Ishikawa (cell line): ENCODE measurements around the gene ALKBH3.

Experiments used
- CREB1 ChIP-seq: IDR thresholded peaks from 2 replicates; pipeline ENCODE4 v1.6.1; 2012; ENCODE audit warnings: low read depth
- EP300 ChIP-seq: IDR thresholded peaks from 2 replicates; pipeline ENCODE4 v1.6.1; 2012; ENCODE audit warnings: borderline replicate concordance
- FOXM1 ChIP-seq: IDR thresholded peaks from 2 replicates; pipeline ENCODE4 v1.6.1; 2012; ENCODE audit warnings: low read depth, borderline replicate concordance
- MAX ChIP-seq: IDR thresholded peaks from 2 replicates; pipeline ENCODE4 v1.6.1; 2012
- REST ChIP-seq: IDR thresholded peaks from 2 replicates; pipeline ENCODE4 v1.6.1; 2012; ENCODE audit warnings: low read depth, mild to moderate bottlenecking
- TAF1 ChIP-seq: IDR thresholded peaks from 2 replicates; pipeline ENCODE4 v1.6.1; 2012; ENCODE audit warnings: low read depth, mild to moderate bottlenecking
- TEAD4 ChIP-seq: IDR thresholded peaks from 2 replicates; pipeline ENCODE4 v1.6.1; 2012
- YY1 ChIP-seq: IDR thresholded peaks from 2 replicates; pipeline ENCODE4 v1.6.1; 2012; ENCODE audit warnings: low read depth
- ZBTB7A ChIP-seq: IDR thresholded peaks from 2 replicates; pipeline ENCODE4 v1.6.1; 2012; ENCODE audit warnings: low read depth

GRCh38 chr11:43866520-43866919, 14.1 kb upstream of the ALKBH3 start:
- no peak for TF ChIP-seq REST
- TF ChIP-seq FOXM1 = no peak
- TF ChIP-seq YY1 = no peak
- TF ChIP-seq TAF1 = no peak
- TF ChIP-seq EP300 = no peak
- no peak for TF ChIP-seq MAX
- TF ChIP-seq TEAD4 = no peak
- no peak for TF ChIP-seq CREB1
- TF ChIP-seq ZBTB7A = no peak
